HG03342 (cell line): Measurements from ENCODE around the gene HABP4.
"Not testable (repeated sequence)": the region's sequence is repeated elsewhere in the genome, so short reads cannot be mapped to it uniquely, and the experiment has no call there.

Experiments
- ATAC-seq: cut with Tn5 transposase; IDR thresholded peaks from one replicate; pipeline ENCODE4 v1.9.1; 2021; ENCODE audit warnings: mild to moderate bottlenecking, moderate library complexity; ENCODE audit not compliant: unreplicated experiment

HABP4 gene

DNA sequence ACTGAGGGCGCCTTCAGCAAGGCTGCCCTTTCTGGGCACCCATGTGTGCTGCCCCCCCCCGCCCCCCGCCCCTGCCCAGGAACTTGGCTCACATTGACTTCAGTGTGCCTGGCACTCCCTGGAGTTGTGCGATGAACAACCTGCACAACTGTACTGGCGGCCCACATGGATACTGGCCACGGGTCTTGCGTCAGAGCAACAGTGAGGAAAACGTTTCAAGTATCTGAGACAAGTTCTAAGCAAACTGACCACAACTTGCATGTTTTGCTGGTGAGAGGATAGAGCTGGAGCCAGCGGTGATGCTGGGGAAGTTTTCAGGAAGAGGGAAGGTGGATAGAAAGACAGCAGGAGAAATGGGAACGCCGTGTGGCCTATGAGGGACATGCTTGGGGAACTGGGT is 45.4 kb downstream of the HABP4 start:
- ATAC-seq = no peak

GRCh38 chr9:96496368-96497116 is 46.6 kb downstream of the HABP4 start:
- no peak for ATAC-seq

GRCh38 chr9:96497117-96497399 is 47.1 kb downstream of the HABP4 start:
- ATAC-seq = no peak

GRCh38 chr9:96498796-96499195 is 48.8 kb downstream of the HABP4 start:
- ATAC-seq = no peak

GRCh38 chr9:96499257-96499656 is 49.3 kb downstream of the HABP4 start:
- ATAC-seq = no peak

DNA sequence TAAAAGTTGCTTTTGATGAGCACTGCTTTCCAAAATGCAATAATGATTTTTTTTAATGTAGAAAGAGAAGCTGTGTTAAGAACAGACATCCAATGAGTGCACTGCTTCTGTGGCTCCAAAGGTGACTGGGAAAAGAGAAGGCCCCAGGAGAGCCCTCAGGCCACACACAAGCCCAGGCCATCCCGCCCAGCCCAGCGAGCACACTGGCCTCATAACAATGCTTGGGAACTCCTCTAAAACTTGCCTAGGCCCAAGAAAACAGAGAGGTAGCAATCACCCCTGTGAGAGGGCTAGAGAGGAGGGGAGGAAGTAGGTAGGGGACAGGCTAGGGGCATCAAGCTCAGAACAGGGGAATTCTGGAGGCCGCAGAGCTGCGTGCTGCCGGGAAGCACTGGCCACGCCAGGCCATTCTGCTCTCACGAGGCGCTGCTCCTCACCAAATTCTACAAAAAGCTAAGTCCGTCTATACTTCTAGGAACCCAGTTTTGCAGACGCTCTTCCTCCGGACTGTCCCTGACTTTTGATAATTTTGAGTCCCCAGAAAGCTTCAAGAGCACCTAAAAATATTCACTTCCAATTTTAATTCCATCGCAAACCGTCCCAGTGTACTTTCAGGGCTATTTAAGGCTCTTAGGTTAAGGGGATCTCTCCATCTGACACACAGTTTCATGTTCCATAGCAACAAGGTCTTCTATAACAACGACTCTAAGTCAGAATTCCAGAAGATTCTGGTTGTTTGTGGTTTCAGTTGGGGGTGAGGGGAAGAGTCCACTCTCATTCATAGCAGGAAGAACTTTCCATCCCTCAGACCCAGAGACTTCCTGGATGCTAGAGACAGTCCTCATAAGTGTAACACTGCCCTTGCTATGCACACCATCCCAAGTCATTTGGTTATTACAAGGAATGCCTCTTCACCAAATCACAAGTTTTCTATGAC is 51.0 kb downstream of the HABP4 start:
- ATAC-seq = no peak

DNA sequence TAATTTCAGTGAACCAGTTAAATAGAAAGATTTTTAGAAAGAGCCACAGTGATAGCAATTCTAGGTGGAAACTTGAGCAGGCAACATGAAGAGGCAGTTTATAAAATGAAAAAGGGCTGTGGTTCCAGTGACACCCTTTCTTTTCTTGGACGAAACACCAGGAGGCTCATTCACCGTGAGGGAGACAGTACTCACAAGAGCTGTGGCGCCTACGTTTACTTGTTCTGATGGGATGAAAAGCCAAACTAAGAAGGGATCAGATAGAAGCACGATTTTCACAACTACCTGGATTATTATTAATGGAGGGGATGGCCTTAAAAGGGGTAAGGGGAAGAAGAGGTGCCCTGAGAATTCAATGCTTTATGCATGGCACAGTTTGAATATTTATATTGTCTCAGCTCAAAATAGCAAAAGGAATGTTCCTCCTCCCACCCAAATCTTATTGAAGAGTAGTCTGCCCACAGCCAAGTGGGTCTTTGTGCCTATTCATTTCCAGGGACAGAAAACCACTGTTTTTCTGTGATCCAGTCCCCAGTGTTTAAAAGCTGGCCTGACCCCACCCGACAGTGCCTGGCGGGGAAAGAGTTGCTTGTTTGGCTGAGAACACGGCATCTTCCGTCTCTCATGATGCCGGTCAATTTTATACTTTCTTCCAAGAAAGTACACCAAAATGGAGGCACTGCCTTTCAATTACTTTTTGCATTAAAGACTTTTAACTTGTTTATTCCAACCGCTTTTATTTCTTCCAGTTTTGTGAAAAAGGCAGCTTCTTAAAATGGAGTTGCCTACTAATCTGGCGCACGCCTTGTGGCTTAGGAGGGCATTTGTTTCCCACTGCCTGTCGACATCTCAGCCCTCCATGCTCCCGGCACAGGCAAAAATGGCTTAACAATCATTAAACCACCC is 51.9 kb downstream of the HABP4 start:
- ATAC-seq = no peak

DNA sequence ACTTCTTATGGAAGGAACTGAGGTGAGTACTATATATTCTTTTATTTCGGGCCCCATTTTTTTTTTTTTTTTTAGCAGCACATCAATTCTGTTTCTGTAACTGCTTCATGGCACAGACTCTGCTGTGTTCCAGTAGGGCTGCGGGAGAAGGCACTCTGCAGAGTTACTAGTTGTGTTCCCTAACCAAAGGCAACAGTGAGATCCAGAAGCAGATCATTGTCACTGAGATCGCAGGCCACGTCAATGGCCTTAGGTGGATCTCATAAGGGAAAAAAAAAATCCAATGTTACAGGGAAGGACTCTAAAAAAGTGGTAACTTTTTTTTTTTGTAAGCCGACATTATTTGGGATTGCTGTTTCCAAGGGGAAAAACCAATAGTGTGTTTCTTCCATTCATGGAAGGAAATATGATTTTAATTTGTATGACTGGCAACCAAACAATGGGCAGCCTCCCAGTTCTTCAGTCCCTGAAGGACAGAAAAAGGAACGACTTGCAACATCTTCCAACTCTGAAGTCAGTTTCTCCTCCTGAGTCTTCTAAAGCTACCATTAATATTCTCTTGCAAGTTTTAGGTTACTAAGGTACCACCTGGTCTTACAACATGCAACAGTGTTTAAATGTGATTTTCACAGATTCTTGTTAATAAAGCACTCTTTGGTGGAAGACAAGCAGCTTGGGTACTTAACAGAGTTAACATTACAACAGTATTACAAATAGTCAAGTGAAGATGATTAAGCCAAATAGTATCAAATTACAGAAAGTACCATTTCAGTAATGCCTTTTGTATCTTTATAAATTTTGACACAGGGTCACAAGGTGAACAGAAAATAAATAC is 52.8 kb downstream of the HABP4 start:
- ATAC-seq = no peak

GRCh38 chr9:96503374-96503748 is 53.4 kb downstream of the HABP4 start:
- not testable (repeated sequence) for ATAC-seq

DNA sequence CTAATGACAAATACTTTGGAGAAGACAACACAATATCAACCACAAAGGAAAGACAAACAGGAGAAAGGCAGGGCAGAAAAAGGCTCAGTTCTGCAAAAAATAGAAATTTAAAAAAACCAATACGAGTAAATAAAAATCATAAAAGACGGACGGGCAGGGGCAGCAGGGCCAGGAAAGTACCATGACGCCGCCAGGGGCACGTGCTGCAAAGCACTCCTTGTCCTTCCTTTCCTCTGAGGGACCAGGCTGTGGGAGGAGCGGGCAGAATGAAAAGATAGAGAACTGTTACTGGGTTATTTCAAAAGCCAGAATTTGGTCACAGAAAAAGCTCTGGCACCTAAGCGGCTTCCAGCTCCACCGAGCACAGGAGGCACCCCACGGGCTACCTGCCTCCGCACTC is 53.9 kb downstream of the HABP4 start:
- no peak for ATAC-seq

GRCh38 chr9:96505316-96505991 is 55.5 kb downstream of the HABP4 start:
- no peak for ATAC-seq

DNA sequence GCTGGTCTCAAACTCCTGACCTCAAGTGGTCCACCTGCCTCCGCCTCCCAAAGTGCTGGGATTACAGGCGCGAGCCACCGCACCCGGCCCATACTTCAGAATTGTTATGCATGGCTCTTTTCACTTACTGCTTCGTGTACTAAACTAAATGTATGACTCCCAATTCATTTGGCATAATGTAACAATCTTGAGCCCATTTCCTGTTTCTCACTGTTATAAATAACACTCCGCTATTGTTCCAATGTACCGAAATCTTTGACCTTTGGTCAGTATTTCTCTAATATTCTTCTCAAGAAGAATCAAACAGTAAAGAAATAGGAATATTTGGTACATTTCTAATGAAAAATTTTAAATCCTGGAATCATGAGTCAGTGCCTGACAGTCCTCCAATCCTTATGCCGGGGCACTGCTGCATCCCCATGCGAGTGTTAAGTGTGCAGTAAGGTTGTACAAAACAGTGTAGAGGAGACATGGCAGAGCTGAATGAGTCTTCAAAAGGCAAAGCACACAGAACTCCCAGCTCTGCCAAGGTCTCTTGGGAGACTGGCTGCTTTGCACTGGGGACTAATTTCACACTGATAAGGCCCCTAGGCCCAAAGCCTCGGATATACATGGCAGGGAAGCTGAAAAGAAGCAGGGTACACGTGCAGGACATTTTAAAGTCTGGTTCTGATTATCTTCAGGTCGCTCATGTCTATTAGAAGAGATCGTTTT is 58.4 kb downstream of the HABP4 start:
- no peak for ATAC-seq

DNA sequence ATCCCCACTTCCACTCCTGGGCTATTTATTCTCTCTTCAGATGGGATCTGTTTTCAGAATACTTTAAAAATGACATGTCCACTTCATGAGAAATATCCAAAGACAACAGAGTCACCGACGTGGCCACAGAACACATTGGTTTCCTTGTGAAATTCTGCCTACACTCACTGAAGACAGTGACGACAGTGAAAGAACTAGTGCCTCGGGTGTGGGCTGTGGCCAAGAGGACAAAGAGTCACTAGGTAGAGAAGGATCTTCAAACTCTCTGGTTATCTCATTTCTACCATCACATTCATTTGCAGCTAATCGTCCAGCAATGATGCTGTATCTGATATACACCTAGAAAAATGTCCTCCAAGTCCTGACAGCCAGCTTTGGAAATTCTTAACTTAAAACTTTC is 59.1 kb downstream of the HABP4 start:
- ATAC-seq = no peak

DNA sequence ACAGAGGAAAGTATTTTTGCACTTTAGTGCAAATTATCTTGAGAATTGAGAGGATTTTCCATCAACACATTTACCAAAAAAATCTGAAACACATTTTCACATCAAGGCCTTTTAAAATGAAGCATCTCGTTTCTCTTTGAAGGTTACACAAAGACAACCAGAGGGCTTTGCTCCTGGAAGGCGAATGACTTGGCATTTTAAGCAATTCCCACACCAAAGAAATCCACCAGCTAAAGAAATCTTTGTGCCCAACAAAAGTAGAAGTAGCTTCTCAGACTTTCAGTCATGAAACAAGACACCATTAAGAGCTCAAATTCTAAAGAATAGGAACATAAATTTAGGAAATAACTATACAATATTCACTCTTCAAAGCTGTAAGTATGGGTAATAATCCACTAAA is 59.9 kb downstream of the HABP4 start:
- no peak for ATAC-seq

DNA sequence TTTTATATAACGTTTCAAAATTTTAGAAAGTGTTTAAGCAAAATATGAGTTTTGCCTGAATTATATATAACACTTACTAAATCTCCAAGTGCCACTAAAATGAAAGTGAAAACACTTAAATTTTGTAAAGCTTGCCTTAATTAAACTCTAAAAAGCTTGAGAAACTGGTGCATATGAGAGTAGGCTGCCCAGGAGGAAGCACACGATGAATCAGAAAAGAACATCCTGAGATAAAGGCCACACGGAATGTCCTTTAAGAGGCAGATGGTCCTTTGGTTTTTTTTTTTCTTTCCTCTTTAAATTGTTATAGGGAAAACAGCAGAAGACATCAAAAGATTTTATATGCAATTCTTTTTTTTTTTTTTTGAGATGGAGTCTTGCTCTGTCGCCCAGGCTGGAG is 60.3 kb downstream of the HABP4 start:
- no peak for ATAC-seq

DNA sequence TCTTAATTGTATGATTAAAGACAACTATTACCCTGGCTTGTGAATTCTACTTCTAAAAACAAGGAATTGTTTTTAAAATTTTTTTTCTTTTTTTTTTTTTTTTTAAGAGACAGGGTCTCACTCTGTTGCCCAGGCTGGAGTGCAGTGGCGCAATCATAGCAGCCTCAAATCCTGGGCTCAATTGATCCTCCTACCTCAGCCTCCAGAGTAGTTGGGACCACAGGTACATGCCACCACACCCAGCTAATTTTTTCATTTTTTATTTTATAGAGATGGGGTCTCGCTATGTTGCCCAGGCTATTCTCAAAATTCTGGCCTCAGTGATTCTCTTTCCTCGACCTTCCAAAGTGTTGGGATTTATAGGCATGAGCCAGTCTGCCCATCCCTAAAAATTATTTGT is 62.3 kb downstream of the HABP4 start:
- ATAC-seq = no peak

- ATAC-seq = no peak
These were observed 63.7 kb downstream of the HABP4 start for GRCh38 chr9:96513622-96514021.

DNA sequence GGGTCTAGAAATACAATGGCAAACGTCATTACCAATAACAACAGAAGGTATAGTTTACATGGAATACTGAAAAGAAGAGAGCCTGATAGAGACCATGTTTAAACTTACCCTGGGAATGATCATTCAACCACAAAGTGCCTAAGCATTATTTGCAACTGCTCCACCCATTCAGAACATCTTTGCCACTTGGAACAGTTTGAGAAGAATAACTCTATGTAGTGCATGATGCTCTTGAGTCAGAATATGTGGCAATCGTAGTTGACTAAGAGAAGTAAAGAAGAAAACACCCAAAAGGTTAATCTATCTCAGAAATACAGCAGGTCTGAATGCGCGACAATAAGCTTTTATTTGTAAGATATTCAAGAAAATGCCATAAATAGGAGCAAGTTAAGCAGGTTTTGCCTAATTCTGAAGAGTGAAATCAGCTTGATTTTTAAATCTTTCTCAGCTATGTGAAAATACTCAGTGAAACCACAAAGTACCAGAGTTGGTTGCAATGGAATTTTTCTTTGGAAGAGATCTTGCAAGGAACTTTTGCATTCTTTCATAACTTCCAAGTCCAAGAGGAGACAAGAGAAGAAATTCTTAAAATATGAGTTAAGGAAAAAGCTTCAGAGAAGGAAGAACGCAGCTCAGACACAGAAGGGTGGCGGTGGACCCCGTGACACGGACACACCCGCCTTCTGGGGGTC is 64.3 kb downstream of the HABP4 start:
- no peak for ATAC-seq

DNA sequence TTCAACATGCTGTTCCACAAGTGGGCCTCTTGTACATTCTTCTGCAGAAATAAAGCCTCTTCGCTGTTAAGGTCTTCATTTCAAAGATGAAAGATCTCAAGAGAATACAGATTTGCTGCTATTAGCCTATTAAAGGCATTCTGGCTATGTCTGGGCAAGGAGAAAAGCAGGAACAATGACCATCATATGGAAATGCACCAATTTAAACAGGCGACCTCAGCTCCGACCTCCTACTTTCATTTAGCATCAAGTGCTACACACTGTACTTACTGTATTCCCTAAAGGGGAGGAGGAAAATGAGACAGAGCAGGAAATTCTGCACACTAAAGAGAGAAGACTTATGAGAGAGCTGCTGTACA is 64.8 kb downstream of the HABP4 start:
- ATAC-seq = no peak
